Tibial nerve (tissue), 4 donors: ENCODE results near the gene STOX2. TPM values are rescaled to one million over a fixed set of nuclear protein-coding genes. Genes with fewer than 3 reads are reported as not detected.

ENCODE experiments used
- DNase-seq, 2 donors: peaks; one replicate each; pipeline ENCODE4 v3.0.0-alpha.2; 2019; ENCODE audit warnings: low spot score in 2 of 2
- H3K27ac ChIP-seq, 4 donors: fragments of 200-600 bp; sonication (generic) in 3 of 4; one replicate each; pipeline ENCODE4 v1.5.1; 2017 to 2019; ENCODE audit warnings: mild to moderate bottlenecking in 1 of 4
- H3K27me3 ChIP-seq, 2 donors: fragments of 200-600 bp; sonication (generic) in 1 of 2; one replicate each; pipeline versions ENCODE4 v1.5.1 to v1.6.0; 2017 to 2019
- H3K36me3 ChIP-seq, 3 donors: fragments of 200-600 bp; sonication (generic); one replicate each; pipeline ENCODE4 v1.5.1; 2018 to 2019
- H3K4me1 ChIP-seq, 4 donors: fragments of 200-600 bp; sonication (generic) in 3 of 4; one replicate each; pipeline ENCODE4 v1.5.1; 2017 to 2019
- H3K4me3 ChIP-seq, 4 donors: fragments of 200-600 bp; sonication (generic) in 3 of 4; one replicate each; pipeline ENCODE4 v1.5.1; 2017 to 2019; ENCODE audit warnings: mild to moderate bottlenecking in 1 of 4, moderate library complexity in 1 of 4
- H3K9me3 ChIP-seq, 4 donors: fragments of 200-600 bp; sonication (generic) in 3 of 4; one replicate each; pipeline ENCODE4 v1.5.1; 2017 to 2019
- CTCF ChIP-seq, 5 experiments: fragments of 200-600 bp in 3 of 5; fragments of 450-650 bp in 2 of 5; sonication (generic) in 3 of 5; IDR thresholded peaks; one replicate each; pipeline ENCODE4 v1.5.1; 2016 to 2019; ENCODE audit warnings: antibody characterized with exemption in 5 of 5, mild to moderate bottlenecking in 3 of 5, moderate library complexity in 2 of 5
- EP300 ChIP-seq, 2 donors: sonication (generic); formaldehyde crosslinking; IDR thresholded peaks; one replicate each; pipeline ENCODE4 v1.6.1; 2017; ENCODE audit warnings: antibody characterized with exemption in 2 of 2, mild to moderate bottlenecking in 1 of 2
- POLR2A ChIP-seq, 2 donors: fragments of 450-650 bp; IDR thresholded peaks; one replicate each; pipeline ENCODE4 v1.6.1; 2017; ENCODE audit warnings: antibody characterized with exemption in 2 of 2, mild to moderate bottlenecking in 2 of 2, moderate library complexity in 2 of 2
- WGBS, 2 donors: methylation state at CpG; one replicate each; pipeline ENCODE4 v1.1.5; 2018; 5-methylcytosine and 5-hydroxymethylcytosine counted together
- total RNA-seq, 4 donors: library from RNA; depleted of rRNA; stranded (reverse); fragments of >200 nt; gene quantifications; one replicate each; pipeline ENCODE4 v1.1.0, GENCODE V29; 2016

Gene STOX2
- 10 to 100 TPM; 11.9 to 28.6 (median 17.9) TPM for total RNA-seq

GRCh38 chr4:183905081-183905592 is at the start of gene STOX2:
Gene STOX2 (plus strand): TSS chr4:183905307. CDS start chr4:183906791, 1,484 bp downstream.
- Histone ChIP-seq H3K36me3 (no peaks in the 10 kb centered on the region), H3K4me1 (peaks cover 0 to 42% (median 3%) of the 10 kb centered on the region in 4 donors), H3K4me3 (peak within 1 kb of the TSS; percentile 50 to 72 (median 60)), H3K27ac (peak within 1 kb of the TSS; percentile 48 to 79 (median 58)), H3K9me3 (peaks cover 0 to 2% (median 0%) of the 10 kb centered on the region in 4 donors), H3K27me3 (peaks cover 0 to 4% of the 10 kb centered on the region in 2 donors)
- DNase-seq, result peak; percentile 31 to 47
- TF ChIP-seq POLR2A (IDR thresholded peaks at IDR 0.05), result peak in 1 of 2 donors; percentile 25
- no peak for TF ChIP-seq CTCF (IDR thresholded peaks at IDR 0.05)
- TF ChIP-seq EP300 (IDR thresholded peaks at IDR 0.05), result peak in 1 of 2 donors; percentile 56
- 0 to 1% methylated on average over 31 to 35 of the region's 45 CpGs for WGBS, 2 donors

- no peaks in the 10 kb centered on the region for H3K27me3 ChIP-seq
- peaks cover 0 to 9% (median 0%) of the 10 kb centered on the region in 4 donors for H3K4me1 ChIP-seq
- 67 to 71% methylated on average over 13 to 14 of the region's 14 CpGs for WGBS, 2 donors
- no peak overlapping the region for H3K27ac ChIP-seq
- no peak for DNase-seq
- TF ChIP-seq POLR2A (IDR thresholded peaks at IDR 0.05), result no peak
- TF ChIP-seq EP300 (IDR thresholded peaks at IDR 0.05), result no peak
- no peak for TF ChIP-seq CTCF (IDR thresholded peaks at IDR 0.05)
- H3K36me3 ChIP-seq, result no peaks in the 10 kb centered on the region
- H3K9me3 ChIP-seq, result no peaks in the 10 kb centered on the region
- H3K4me3 ChIP-seq, result no peak overlapping the region
Observed at GRCh38 chr4:183855323-183856190, 49.5 kb upstream of the STOX2 start.

GRCh38 chr4:183857040-183857439 is 48.1 kb upstream of the STOX2 start:
- no peak overlapping the region for H3K4me3 ChIP-seq
- no peaks in the 10 kb centered on the region for H3K27me3 ChIP-seq
- no peak for DNase-seq
- no peaks in the 10 kb centered on the region for H3K36me3 ChIP-seq
- H3K4me1 ChIP-seq, result peaks cover 0 to 9% (median 0%) of the 10 kb centered on the region in 4 donors
- no peaks in the 10 kb centered on the region for H3K9me3 ChIP-seq
- no peak overlapping the region for H3K27ac ChIP-seq
- TF ChIP-seq POLR2A (IDR thresholded peaks at IDR 0.05) (no peak), EP300 (IDR thresholded peaks at IDR 0.05) (no peak), CTCF (IDR thresholded peaks at IDR 0.05) (no peak)
- WGBS, 2 donors, result 69% methylated on average over 5 of the region's 5 CpGs

- Histone ChIP-seq H3K9me3 (no peaks in the 10 kb centered on the region), H3K27ac (no peak overlapping the region), H3K4me1 (peaks cover 0 to 9% (median 0%) of the 10 kb centered on the region in 4 donors), H3K27me3 (no peaks in the 10 kb centered on the region), H3K36me3 (no peaks in the 10 kb centered on the region), H3K4me3 (no peak overlapping the region)
- DNase-seq, result no peak
- 43 to 53% methylated on average over 14 of the region's 14 CpGs for WGBS, 2 donors
- TF ChIP-seq CTCF (IDR thresholded peaks at IDR 0.05), result no peak
- TF ChIP-seq EP300 (IDR thresholded peaks at IDR 0.05), result no peak
- TF ChIP-seq POLR2A (IDR thresholded peaks at IDR 0.05), result no peak
Observed at GRCh38 chr4:183858011-183858615, 47.0 kb upstream of the STOX2 start.
